Left lung (tissue), 10 donors: ENCODE data around the gene FRZB. TPM values are rescaled to one million over a fixed set of nuclear protein-coding genes. Genes with fewer than 3 reads are reported as not detected.

Experiments
- ATAC-seq: fragments of 200-7000 bp; cut with Tn5 transposase; one replicate; pipeline ENCODE4 v1.9.1; 2020; ENCODE audit warnings: moderate library complexity
- DNase-seq, 4 donors: peaks; one replicate each; pipeline ENCODE4 v3.0.0-alpha.2; 2013 to 2020
- H3K27ac ChIP-seq, 2 donors: fragments of 200-600 bp; sonication (generic) in 1 of 2; one replicate each; pipeline versions ENCODE4 v1.5.0 to v1.8.0; 2020 to 2021
- H3K27me3 ChIP-seq, 2 donors: fragments of 200-600 bp; sonication (generic) in 1 of 2; one replicate each; pipeline versions ENCODE4 v1.5.0 to v1.8.0; 2020 to 2021
- H3K36me3 ChIP-seq, 2 donors: fragments of 200-600 bp; sonication (generic) in 1 of 2; one replicate each; pipeline versions ENCODE4 v1.5.0 to v1.8.0; 2020 to 2021
- H3K4me1 ChIP-seq, 2 donors: fragments of 200-600 bp; one replicate each; pipeline ENCODE4 v1.8.0; 2021
- H3K4me3 ChIP-seq, 2 donors: fragments of 200-600 bp; sonication (generic) in 1 of 2; one replicate each; pipeline versions ENCODE4 v1.5.0 to v1.8.0; 2020 to 2021; ENCODE audit warnings: mild to moderate bottlenecking in 1 of 2
- H3K9me3 ChIP-seq, 2 donors: fragments of 200-600 bp; sonication (generic) in 1 of 2; one replicate each; pipeline versions ENCODE4 v1.5.0 to v1.8.0; 2020 to 2021
- CTCF ChIP-seq, 2 donors: fragments of 200-600 bp; sonication (generic) in 1 of 2; IDR thresholded peaks; one replicate each; pipeline versions ENCODE4 v1.5.0 to v1.8.0; 2021; ENCODE audit warnings: antibody characterized with exemption in 2 of 2
- intact Hi-C, 2 donors: fragments of 100-400 bp; cut with DNase I; formaldehyde crosslinking; loops; one replicate each; pipeline versions ENCODE4 v1.11.2 to v1.14.2; 2022
- polyA plus RNA-seq, 6 donors: library from polyadenylated mRNA; unstranded; fragments of 120-200 nt; gene quantifications; one replicate each; pipeline ENCODE4 v1.2.1, GENCODE V29; 2013; ENCODE audit not compliant: insufficient read length in 6 of 6
- total RNA-seq, 2 donors: library from RNA; stranded (reverse); fragmentation: NEBNext Ultra II Directional; extraction: Animal tissue kit (Norgen Biotek cat#: 25700); gene quantifications; one replicate each; pipeline ENCODE4 v1.2.1, GENCODE V29; 2021
- donor health status: DM: no; HTN: yes; CAD: no.
- donor health status: DM: no; HTN: no; CAD: no.

The FRZB gene
- total and polyA plus RNA-seq, 8 donors = 0.76 to 3.8 (median 2.6) TPM

GRCh38 chr2:182890773-182891378 is 24.4 kb upstream of the FRZB start:
- intact Hi-C loops = no loop called here

GRCh38 chr2:182890305-182890704 is 23.9 kb upstream of the FRZB start:
- intact Hi-C loops = no loop called here
- Histone ChIP-seq H3K36me3 (no peaks in the 10 kb centered on the region), H3K4me3 (no peak overlapping the region), H3K9me3 (no peaks in the 10 kb centered on the region), H3K4me1 (no peaks in the 10 kb centered on the region), H3K27me3 (no peaks in the 10 kb centered on the region), H3K27ac (no peak overlapping the region)
- ATAC-seq (no peak), DNase-seq (no peak)
- TF ChIP-seq CTCF (IDR thresholded peaks at IDR 0.05) = no peak

More at GRCh38 chr2:182890773-182891378, 24.4 kb upstream of the FRZB start:
- no peaks in the 10 kb centered on the region for H3K27me3 ChIP-seq
- TF ChIP-seq CTCF (IDR thresholded peaks at IDR 0.05) = no peak
- H3K4me3 ChIP-seq = no peak overlapping the region
- ATAC-seq (no peak), DNase-seq (no peak)
- no peaks in the 10 kb centered on the region for H3K9me3 ChIP-seq
- no peak overlapping the region for H3K27ac ChIP-seq
- H3K36me3 ChIP-seq = no peaks in the 10 kb centered on the region
- H3K4me1 ChIP-seq = no peaks in the 10 kb centered on the region

GRCh38 chr2:182887753-182888415 is 21.4 kb upstream of the FRZB start:
- no peak for TF ChIP-seq CTCF (IDR thresholded peaks at IDR 0.05)
- ATAC-seq (no peak), DNase-seq (no peak)
- Histone ChIP-seq H3K27ac (no peak overlapping the region), H3K9me3 (no peaks in the 10 kb centered on the region), H3K27me3 (no peaks in the 10 kb centered on the region), H3K36me3 (no peaks in the 10 kb centered on the region), H3K4me3 (no peak overlapping the region), H3K4me1 (no peaks in the 10 kb centered on the region)
- intact Hi-C loops = no loop called here

- H3K9me3 ChIP-seq = no peaks in the 10 kb centered on the region
- H3K27me3 ChIP-seq = no peaks in the 10 kb centered on the region
- TF ChIP-seq CTCF (IDR thresholded peaks at IDR 0.05) = no peak
- DNase-seq = no peak
- no peak overlapping the region for H3K4me3 ChIP-seq
- no peak for ATAC-seq
- H3K27ac ChIP-seq = no peak overlapping the region
- H3K36me3 ChIP-seq = no peaks in the 10 kb centered on the region
- intact Hi-C loops = no loop called here
- no peaks in the 10 kb centered on the region for H3K4me1 ChIP-seq
These were observed 20.7 kb upstream of the FRZB start for GRCh38 chr2:182887093-182887492.

- H3K36me3 ChIP-seq = no peaks in the 10 kb centered on the region
- no peak overlapping the region for H3K27ac ChIP-seq
- intact Hi-C loops = no loop called here
- no peaks in the 10 kb centered on the region for H3K4me1 ChIP-seq
- H3K27me3 ChIP-seq = no peaks in the 10 kb centered on the region
- H3K9me3 ChIP-seq = peaks cover 0 to 5% of the 10 kb centered on the region in 2 donors
- no peak overlapping the region for H3K4me3 ChIP-seq
- no peak for TF ChIP-seq CTCF (IDR thresholded peaks at IDR 0.05)
- DNase-seq = no peak
- ATAC-seq = no peak
These were observed 19.3 kb upstream of the FRZB start for GRCh38 chr2:182885771-182886170.
